Right lobe of liver (tissue), 4 donors: ENCODE data around the gene AMPD2.

Experiments
- POLR2A ChIP-seq: fragments of 450-650 bp; IDR thresholded peaks from one replicate; pipeline ENCODE4 v1.6.1; 2017; ENCODE audit warnings: antibody characterized with exemption, mild to moderate bottlenecking
- TF ChIP-seq, protein P1 (sequence below), 4 donors: fragments of 200-600 bp in 3 of 4; fragments of 450-650 bp in 1 of 4; IDR thresholded peaks; one replicate each; pipeline versions ENCODE4 v1.5.1 to v1.8.0; 2016 to 2022; ENCODE audit warnings: antibody characterized with exemption in 4 of 4, mild to moderate bottlenecking in 2 of 4
- donor health status: DM: no; HTN: no; CAD: no.
- donor health status: DM: no; HTN: no; CAD: no.
- donor health status: DM: no; HTN: yes; CAD: no.

GRCh38 chr1:109635862-109636200 lies 16.2 kb downstream of the AMPD2 start:
- TF ChIP-seq, protein P1, sequence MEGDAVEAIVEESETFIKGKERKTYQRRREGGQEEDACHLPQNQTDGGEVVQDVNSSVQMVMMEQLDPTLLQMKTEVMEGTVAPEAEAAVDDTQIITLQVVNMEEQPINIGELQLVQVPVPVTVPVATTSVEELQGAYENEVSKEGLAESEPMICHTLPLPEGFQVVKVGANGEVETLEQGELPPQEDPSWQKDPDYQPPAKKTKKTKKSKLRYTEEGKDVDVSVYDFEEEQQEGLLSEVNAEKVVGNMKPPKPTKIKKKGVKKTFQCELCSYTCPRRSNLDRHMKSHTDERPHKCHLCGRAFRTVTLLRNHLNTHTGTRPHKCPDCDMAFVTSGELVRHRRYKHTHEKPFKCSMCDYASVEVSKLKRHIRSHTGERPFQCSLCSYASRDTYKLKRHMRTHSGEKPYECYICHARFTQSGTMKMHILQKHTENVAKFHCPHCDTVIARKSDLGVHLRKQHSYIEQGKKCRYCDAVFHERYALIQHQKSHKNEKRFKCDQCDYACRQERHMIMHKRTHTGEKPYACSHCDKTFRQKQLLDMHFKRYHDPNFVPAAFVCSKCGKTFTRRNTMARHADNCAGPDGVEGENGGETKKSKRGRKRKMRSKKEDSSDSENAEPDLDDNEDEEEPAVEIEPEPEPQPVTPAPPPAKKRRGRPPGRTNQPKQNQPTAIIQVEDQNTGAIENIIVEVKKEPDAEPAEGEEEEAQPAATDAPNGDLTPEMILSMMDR (IDR thresholded peaks at IDR 0.05) = no peak
- no peak for TF ChIP-seq POLR2A
